ENCODE data around the gene RPL37. TPM values are rescaled to one million over a fixed set of nuclear protein-coding genes. Genes with fewer than 3 reads are reported as not detected.
"Not testable (repeated sequence)": the region's sequence is repeated elsewhere in the genome, so short reads cannot be mapped to it uniquely, and the experiment has no call there.

RPL37 gene
- total RNA-seq, 6 experiments from 2014 or later, result 36.5 to 472 (median 400) TPM

GRCh38 chr5:40828021-40828631, 6.9 kb downstream of the RPL37 start:
- Histone ChIP-seq H3K27me3 (no peaks in the 10 kb centered on the region), H3K36me3 (peaks cover 12 to 69% (median 47%) of the 10 kb centered on the region in 4 donors), H3K4me3 (no peak overlapping the region), H3K9me3 (no peaks in the 10 kb centered on the region), H3K4me1 (peaks cover 0 to 5% (median 2%) of the 10 kb centered on the region in 4 donors), H3K27ac (no peak overlapping the region)
- 93% methylated on average over 3 of the region's 3 CpGs for WGBS (ENCODE audit: insufficient coverage, low coverage, low lambda C conversion rate, missing lambda C conversion rate)
- DNase-seq, result no peak
- no peak for ATAC-seq
- TF ChIP-seq, protein P1, sequence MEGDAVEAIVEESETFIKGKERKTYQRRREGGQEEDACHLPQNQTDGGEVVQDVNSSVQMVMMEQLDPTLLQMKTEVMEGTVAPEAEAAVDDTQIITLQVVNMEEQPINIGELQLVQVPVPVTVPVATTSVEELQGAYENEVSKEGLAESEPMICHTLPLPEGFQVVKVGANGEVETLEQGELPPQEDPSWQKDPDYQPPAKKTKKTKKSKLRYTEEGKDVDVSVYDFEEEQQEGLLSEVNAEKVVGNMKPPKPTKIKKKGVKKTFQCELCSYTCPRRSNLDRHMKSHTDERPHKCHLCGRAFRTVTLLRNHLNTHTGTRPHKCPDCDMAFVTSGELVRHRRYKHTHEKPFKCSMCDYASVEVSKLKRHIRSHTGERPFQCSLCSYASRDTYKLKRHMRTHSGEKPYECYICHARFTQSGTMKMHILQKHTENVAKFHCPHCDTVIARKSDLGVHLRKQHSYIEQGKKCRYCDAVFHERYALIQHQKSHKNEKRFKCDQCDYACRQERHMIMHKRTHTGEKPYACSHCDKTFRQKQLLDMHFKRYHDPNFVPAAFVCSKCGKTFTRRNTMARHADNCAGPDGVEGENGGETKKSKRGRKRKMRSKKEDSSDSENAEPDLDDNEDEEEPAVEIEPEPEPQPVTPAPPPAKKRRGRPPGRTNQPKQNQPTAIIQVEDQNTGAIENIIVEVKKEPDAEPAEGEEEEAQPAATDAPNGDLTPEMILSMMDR (IDR thresholded peaks at IDR 0.05), result no peak
- intact Hi-C loops (cut with DNase I), result no loop called here

DNA sequence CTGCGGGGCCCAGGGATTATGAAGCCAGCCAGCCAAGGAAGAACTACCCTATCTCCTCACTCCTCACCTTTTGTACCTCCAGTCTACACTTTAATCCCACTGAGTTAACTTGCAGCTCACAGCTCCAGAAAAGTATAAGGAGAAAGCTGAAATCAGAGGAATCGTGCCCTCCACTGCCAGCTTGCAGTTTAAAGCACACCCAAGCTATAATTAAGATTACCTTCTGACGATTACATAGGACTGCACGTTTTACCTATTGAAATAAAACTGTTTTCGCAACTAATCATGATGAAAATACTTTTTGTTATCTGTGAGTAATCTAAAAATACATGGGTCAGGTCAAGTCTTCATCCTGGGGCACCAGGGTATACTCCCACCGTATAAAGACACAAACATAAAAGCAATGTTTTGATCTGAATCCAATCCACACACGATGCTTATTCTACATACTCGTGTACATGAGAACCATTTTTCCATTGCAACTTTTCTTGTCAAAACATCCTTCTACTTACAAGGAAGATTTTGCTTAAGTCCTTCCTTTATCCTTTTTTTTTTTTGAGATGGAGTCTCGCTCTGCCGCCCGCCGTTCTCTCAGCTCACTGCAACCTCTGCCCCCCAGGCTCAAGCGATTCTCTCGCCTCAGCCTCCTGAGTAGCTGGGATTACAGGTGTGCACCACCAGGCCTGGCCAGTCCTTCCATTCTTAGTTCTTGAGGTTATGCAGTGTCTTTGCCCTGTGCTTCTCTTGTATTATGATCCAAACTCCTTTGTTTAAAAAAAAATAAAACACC, 7.6 kb downstream of the RPL37 start:
- intact Hi-C loops (cut with DNase I), result no loop called here
- TF ChIP-seq POLR2A (IDR thresholded peaks at IDR 0.05), result no peak
- TF ChIP-seq, protein P1 (IDR thresholded peaks at IDR 0.05), result no peak
- H3K4me1 ChIP-seq, result no peaks in the 10 kb centered on the region
- WGBS (ENCODE audit: insufficient coverage, low coverage, low lambda C conversion rate, missing lambda C conversion rate), result 85% methylated on average over 14 of the region's 14 CpGs
- H3K4me3 ChIP-seq, result no peak overlapping the region
- no peak for DNase-seq
- H3K36me3 ChIP-seq, result peaks cover 11 to 61% (median 42%) of the 10 kb centered on the region in 4 donors
- H3K27ac ChIP-seq, result no peak overlapping the region
- no peaks in the 10 kb centered on the region for H3K27me3 ChIP-seq
- no peak for ATAC-seq
- no peaks in the 10 kb centered on the region for H3K9me3 ChIP-seq

DNA sequence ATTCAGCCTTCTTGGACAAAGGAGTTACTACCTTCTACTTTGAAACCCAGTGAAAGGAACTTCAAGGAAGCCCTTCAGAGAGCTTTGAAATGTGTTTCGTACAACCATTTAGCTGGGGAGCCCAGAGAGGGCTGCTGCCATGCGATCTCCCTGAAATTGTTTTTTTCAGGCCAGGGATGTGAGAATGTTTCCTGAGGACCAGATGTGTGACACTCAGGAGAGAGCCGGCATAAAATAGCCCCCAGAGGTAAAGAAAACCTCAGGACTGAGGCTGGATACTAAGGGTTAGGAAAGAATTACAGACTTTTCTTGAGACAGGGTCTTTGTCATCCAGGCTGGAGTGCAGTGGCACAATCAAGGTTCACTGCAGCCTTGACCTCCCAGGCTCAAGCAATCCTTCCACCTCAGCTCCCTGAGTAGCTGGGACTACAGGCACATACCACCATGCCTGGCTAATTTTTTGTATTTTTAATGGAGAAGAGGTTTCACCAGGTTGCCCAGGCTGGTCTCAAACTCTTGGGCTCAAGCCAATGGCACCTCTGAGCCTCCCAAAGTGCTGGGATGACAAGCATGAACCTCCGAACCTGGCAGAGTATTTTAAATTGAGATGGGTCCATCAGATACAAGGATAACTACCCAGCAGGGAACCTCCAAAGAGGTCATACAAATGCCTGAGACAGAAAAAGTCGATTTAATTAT, 8.4 kb downstream of the RPL37 start:
- no peaks in the 10 kb centered on the region for H3K4me1 ChIP-seq
- H3K4me3 ChIP-seq, result no peak overlapping the region
- intact Hi-C loops (cut with DNase I), result no loop called here
- WGBS (ENCODE audit: insufficient coverage, low coverage, low lambda C conversion rate, missing lambda C conversion rate), result 86% methylated on average over 4 of the region's 5 CpGs
- H3K9me3 ChIP-seq, result no peaks in the 10 kb centered on the region
- DNase-seq (no peak), ATAC-seq (no peak)
- H3K27ac ChIP-seq, result no peak overlapping the region
- peaks cover 5 to 54% (median 34%) of the 10 kb centered on the region in 4 donors for H3K36me3 ChIP-seq
- H3K27me3 ChIP-seq, result no peaks in the 10 kb centered on the region
- TF ChIP-seq, protein P1 (IDR thresholded peaks at IDR 0.05), result no peak
- TF ChIP-seq POLR2A (IDR thresholded peaks at IDR 0.05), result no peak

GRCh38 chr5:40825461-40826043, 9.5 kb downstream of the RPL37 start:
- 87% methylated on average over 9 of the region's 11 CpGs for WGBS (ENCODE audit: insufficient coverage, low coverage, low lambda C conversion rate, missing lambda C conversion rate)
- ATAC-seq; intact Hi-C loops (cut with DNase I); H3K27ac ChIP-seq; DNase-seq; H3K9me3 ChIP-seq; H3K4me1 ChIP-seq; H3K27me3 ChIP-seq; H3K4me3 ChIP-seq: not testable (repeated sequence)
- peaks cover 5 to 43% (median 25%) of the 10 kb centered on the region in 4 donors for H3K36me3 ChIP-seq

Data from right lobe of liver (tissue), 6 donors.